ENCODE data around the gene GPS1.
A peak's percentile ranks its signal among the peaks of the same experiment; 100 is the strongest.

Gene GPS1

DNA sequence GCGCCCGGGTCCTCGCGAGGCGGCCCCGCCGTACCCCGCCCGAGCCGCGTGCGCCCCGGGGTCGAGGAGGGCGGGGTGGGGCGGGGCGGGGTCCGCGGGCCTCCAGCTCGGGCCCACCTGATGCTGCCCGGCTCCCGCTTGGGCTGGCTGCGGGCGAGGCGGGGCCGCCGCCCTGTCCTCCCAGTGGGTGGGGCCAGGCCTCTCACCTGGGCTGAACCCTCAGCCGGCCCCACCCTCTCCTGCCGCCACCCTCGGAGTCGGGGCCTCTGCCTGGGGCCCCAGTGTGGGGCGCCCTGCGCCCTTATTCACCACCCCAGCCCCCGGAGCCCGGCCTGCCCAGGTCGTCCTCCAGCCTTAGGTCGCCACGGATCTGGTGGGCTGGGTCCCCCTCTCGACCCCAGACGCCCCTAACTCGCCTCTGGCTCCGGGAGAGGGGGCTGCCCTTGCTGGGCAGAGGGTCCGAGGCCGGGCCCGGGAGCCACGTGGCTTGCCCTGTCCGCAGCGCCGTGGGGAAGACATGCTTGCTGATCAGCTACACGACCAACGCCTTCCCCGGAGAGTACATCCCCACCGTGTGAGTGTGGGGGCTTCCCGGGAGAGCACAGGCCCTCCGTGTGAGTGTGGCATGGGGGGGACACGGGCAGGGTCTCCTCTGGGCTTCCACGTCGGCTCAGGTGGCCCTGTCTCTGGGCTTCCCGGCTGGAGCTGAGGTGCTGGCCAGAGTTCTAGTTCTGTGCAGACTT lies 19.6 kb upstream of the GPS1 start:
- peak overlapping the region; percentile 23 for H3K4me3 ChIP-seq (replicated peaks; ENCODE audit: low read depth, low read length)
- TF ChIP-seq, protein P1, sequence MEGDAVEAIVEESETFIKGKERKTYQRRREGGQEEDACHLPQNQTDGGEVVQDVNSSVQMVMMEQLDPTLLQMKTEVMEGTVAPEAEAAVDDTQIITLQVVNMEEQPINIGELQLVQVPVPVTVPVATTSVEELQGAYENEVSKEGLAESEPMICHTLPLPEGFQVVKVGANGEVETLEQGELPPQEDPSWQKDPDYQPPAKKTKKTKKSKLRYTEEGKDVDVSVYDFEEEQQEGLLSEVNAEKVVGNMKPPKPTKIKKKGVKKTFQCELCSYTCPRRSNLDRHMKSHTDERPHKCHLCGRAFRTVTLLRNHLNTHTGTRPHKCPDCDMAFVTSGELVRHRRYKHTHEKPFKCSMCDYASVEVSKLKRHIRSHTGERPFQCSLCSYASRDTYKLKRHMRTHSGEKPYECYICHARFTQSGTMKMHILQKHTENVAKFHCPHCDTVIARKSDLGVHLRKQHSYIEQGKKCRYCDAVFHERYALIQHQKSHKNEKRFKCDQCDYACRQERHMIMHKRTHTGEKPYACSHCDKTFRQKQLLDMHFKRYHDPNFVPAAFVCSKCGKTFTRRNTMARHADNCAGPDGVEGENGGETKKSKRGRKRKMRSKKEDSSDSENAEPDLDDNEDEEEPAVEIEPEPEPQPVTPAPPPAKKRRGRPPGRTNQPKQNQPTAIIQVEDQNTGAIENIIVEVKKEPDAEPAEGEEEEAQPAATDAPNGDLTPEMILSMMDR (IDR thresholded peaks at IDR 0.05; ENCODE audit: insufficient read depth, low read length, poor library complexity, severe bottlenecking) = peak; percentile 5

GRCh38 chr17:82033359-82034085 lies 18.2 kb upstream of the GPS1 start:
- TF ChIP-seq, protein P1 (IDR thresholded peaks at IDR 0.05; ENCODE audit: insufficient read depth, low read length, poor library complexity, severe bottlenecking) = no peak
- no peak overlapping the region for H3K4me3 ChIP-seq (replicated peaks; ENCODE audit: low read depth, low read length)

More for the DNA sequence above, 19.6 kb upstream of the GPS1 start:
- Histone ChIP-seq H3K27me3 (replicated peaks; ENCODE audit: control insufficient read depth, insufficient read depth, low read length) (no peaks in the 10 kb centered on the region), H3K36me3 (ENCODE audit: control insufficient read depth, insufficient read depth, low read length) (no peaks in the 10 kb centered on the region; the same call in none of the 2 replicates)
- no peak for DNase-seq (ENCODE audit: extremely low read depth, insufficient read length)

GRCh38 chr17:82034371-82035011 lies 17.2 kb upstream of the GPS1 start:
- Histone ChIP-seq H3K36me3 (ENCODE audit: control insufficient read depth, insufficient read depth, low read length) (no peaks in the 10 kb centered on the region), H3K4me3 (replicated peaks; ENCODE audit: low read depth, low read length) (no peak overlapping the region), H3K27me3 (replicated peaks; ENCODE audit: control insufficient read depth, insufficient read depth, low read length) (no peaks in the 10 kb centered on the region)
- TF ChIP-seq, protein P1 (IDR thresholded peaks at IDR 0.05; ENCODE audit: insufficient read depth, low read length, poor library complexity, severe bottlenecking) = no peak
- no peak for DNase-seq (ENCODE audit: extremely low read depth, insufficient read length)

More at GRCh38 chr17:82033359-82034085, 18.2 kb upstream of the GPS1 start:
- no peak for DNase-seq (ENCODE audit: extremely low read depth, insufficient read length)
- no peaks in the 10 kb centered on the region for H3K27me3 ChIP-seq (replicated peaks; ENCODE audit: control insufficient read depth, insufficient read depth, low read length)
- no peaks in the 10 kb centered on the region; the same call in 1 of the 2 replicates for H3K36me3 ChIP-seq (ENCODE audit: control insufficient read depth, insufficient read depth, low read length)

GRCh38 chr17:82035488-82035887 lies 16.2 kb upstream of the GPS1 start:
- TF ChIP-seq, protein P1 (IDR thresholded peaks at IDR 0.05; ENCODE audit: insufficient read depth, low read length, poor library complexity, severe bottlenecking) = no peak
- DNase-seq (ENCODE audit: extremely low read depth, insufficient read length) = no peak
- H3K36me3 ChIP-seq (ENCODE audit: control insufficient read depth, insufficient read depth, low read length) = no peaks in the 10 kb centered on the region
- H3K4me3 ChIP-seq (replicated peaks; ENCODE audit: low read depth, low read length) = no peak overlapping the region
- no peaks in the 10 kb centered on the region for H3K27me3 ChIP-seq (replicated peaks; ENCODE audit: control insufficient read depth, insufficient read depth, low read length)

- H3K36me3 ChIP-seq (ENCODE audit: control insufficient read depth, insufficient read depth, low read length) = no peaks in the 10 kb centered on the region
- TF ChIP-seq, protein P1 (IDR thresholded peaks at IDR 0.05; ENCODE audit: insufficient read depth, low read length, poor library complexity, severe bottlenecking) = no peak
- no peak for DNase-seq (ENCODE audit: extremely low read depth, insufficient read length)
- peak overlapping the region; percentile 73 for H3K4me3 ChIP-seq (replicated peaks; ENCODE audit: low read depth, low read length)
- H3K27me3 ChIP-seq (replicated peaks; ENCODE audit: control insufficient read depth, insufficient read depth, low read length) = no peaks in the 10 kb centered on the region
These were observed 15.6 kb upstream of the GPS1 start for GRCh38 chr17:82035956-82036633.
